Tibial artery (tissue), 4 donors: Measurements from ENCODE around the gene PRKG1.
A peak's percentile ranks its signal among the peaks of the same experiment; 100 is the strongest.

Source experiments
- DNase-seq, 2 donors: peaks; one replicate each; pipeline ENCODE4 v3.0.0-alpha.2; 2019
- H3K27ac ChIP-seq, 2 donors: fragments of 200-600 bp; sonication (generic) in 1 of 2; 1 replicate in 1 of 2; 2 replicates in 1 of 2; pipeline ENCODE4 v1.5.1; 2018 to 2019; ENCODE audit warnings: mild to moderate bottlenecking in 1 of 2
- H3K27me3 ChIP-seq, 2 donors: fragments of 200-600 bp; sonication (generic) in 1 of 2; one replicate each; pipeline versions ENCODE4 v1.5.1 to v1.6.0; 2016 to 2019
- H3K36me3 ChIP-seq, 3 donors: fragments of 200-600 bp; sonication (generic) in 2 of 3; one replicate each; pipeline ENCODE4 v1.5.1; 2016 to 2019; ENCODE audit warnings: mild to moderate bottlenecking in 2 of 3
- H3K4me1 ChIP-seq, 4 donors: fragments of 200-600 bp; sonication (generic) in 2 of 4; 1 replicate in 3 of 4; 2 replicates in 1 of 4; pipeline ENCODE4 v1.5.1; 2016 to 2019
- H3K4me3 ChIP-seq, 2 donors: fragments of 200-600 bp; sonication (generic) in 1 of 2; 1 replicate in 1 of 2; 2 replicates in 1 of 2; pipeline ENCODE4 v1.5.1; 2018 to 2019; ENCODE audit warnings: mild to moderate bottlenecking in 2 of 2
- H3K9me3 ChIP-seq, 3 donors: fragments of 200-600 bp; sonication (generic) in 1 of 3; one replicate each; pipeline ENCODE4 v1.5.1; 2016 to 2019
- CTCF ChIP-seq, 2 experiments: fragments of 200-600 bp in 1 of 2; fragments of 450-650 bp in 1 of 2; IDR thresholded peaks; one replicate each; pipeline ENCODE4 v1.5.1; 2017 to 2019; ENCODE audit warnings: antibody characterized with exemption in 2 of 2, mild to moderate bottlenecking in 1 of 2, moderate library complexity in 1 of 2
- intact Hi-C: fragments of 100-400 bp; cut with DNase I; formaldehyde crosslinking; loops from one replicate; pipeline ENCODE4 v1.15.0; 2023; ENCODE audit warnings: low total_unique reads

PRKG1 gene

GRCh38 chr10:51300617-51301304 is 226.5 kb downstream of the PRKG1 start:
- H3K27ac ChIP-seq, result peak overlapping the region; percentile 73 to 75
- TF ChIP-seq CTCF (IDR thresholded peaks at IDR 0.05), result no peak
- intact Hi-C loops, result no loop called here

DNA sequence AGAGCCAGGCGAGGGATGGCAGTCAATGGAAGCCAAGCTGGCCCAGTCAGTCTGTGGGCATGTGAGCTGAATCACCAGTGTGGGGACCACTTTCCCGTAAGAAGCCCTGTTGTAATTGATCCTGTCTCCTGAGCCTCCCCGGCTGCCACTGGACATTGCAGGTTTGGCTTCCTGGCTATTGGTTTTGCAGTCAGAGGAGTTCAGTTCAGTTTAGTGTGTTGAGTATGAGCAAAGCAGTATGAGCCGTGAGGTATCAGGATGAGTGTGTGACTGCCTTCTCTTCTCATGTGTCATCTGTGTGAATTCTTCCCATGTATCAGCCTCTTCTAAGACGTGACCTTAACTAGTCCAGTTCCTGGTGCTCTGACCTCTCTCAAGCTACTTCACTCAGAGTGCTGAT is 227.4 kb downstream of the PRKG1 start:
- H3K4me3 ChIP-seq, result no peak overlapping the region
- H3K36me3 ChIP-seq, result no peaks in the 10 kb centered on the region
- peaks cover 0 to 86% (median 35%) of the 10 kb centered on the region in 4 donors for H3K4me1 ChIP-seq
- no peaks in the 10 kb centered on the region for H3K9me3 ChIP-seq
- H3K27ac ChIP-seq, result peak overlapping the region; percentile 73 to 75
- intact Hi-C loops, result no loop called here
- peak in 1 of 2 donors; percentile 23 for DNase-seq
- no peaks in the 10 kb centered on the region for H3K27me3 ChIP-seq
- TF ChIP-seq CTCF (IDR thresholded peaks at IDR 0.05), result no peak

More at GRCh38 chr10:51300617-51301304, 226.5 kb downstream of the PRKG1 start:
- DNase-seq, result no peak
- Histone ChIP-seq H3K4me1 (peaks cover 0 to 86% (median 36%) of the 10 kb centered on the region in 4 donors), H3K9me3 (no peaks in the 10 kb centered on the region), H3K4me3 (no peak overlapping the region), H3K27me3 (no peaks in the 10 kb centered on the region), H3K36me3 (no peaks in the 10 kb centered on the region)

GRCh38 chr10:51302316-51302715 is 228.0 kb downstream of the PRKG1 start:
- Histone ChIP-seq H3K4me1 (peaks cover 0 to 86% (median 30%) of the 10 kb centered on the region in 4 donors), H3K27ac (peak overlapping the region; percentile 73 to 75), H3K9me3 (no peaks in the 10 kb centered on the region), H3K27me3 (no peaks in the 10 kb centered on the region), H3K4me3 (no peak overlapping the region), H3K36me3 (no peaks in the 10 kb centered on the region)
- TF ChIP-seq CTCF (IDR thresholded peaks at IDR 0.05), result no peak
- intact Hi-C loops, result no loop called here
- no peak for DNase-seq

DNA sequence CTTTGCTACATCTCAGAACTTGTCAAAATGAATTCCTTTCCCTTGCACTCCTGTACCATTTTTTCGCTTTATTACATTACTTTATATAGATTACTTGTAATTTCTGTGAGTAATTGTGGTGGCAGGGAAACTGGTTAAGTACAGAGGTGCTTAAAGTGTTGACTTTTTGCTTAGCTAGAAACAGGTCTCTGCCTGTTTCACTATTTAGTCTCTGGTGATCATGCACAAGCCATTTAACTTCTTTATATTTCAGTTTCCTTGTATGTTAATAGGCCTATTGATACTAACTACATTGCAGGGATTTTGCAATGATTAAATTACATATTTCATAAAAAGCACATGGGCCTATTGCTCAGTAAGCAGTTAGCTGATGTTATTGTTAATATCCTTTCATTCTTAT is 233.8 kb downstream of the PRKG1 start:
- no peak for DNase-seq
- no peaks in the 10 kb centered on the region for H3K9me3 ChIP-seq
- H3K4me3 ChIP-seq, result no peak overlapping the region
- intact Hi-C loops, result no loop called here
- peaks cover 0 to 89% (median 15%) of the 10 kb centered on the region in 4 donors for H3K4me1 ChIP-seq
- no peaks in the 10 kb centered on the region for H3K36me3 ChIP-seq
- no peaks in the 10 kb centered on the region for H3K27me3 ChIP-seq
- TF ChIP-seq CTCF (IDR thresholded peaks at IDR 0.05), result no peak
- peak overlapping the region; percentile 39 to 47 for H3K27ac ChIP-seq

- H3K9me3 ChIP-seq, result no peaks in the 10 kb centered on the region
- DNase-seq, result no peak
- H3K27ac ChIP-seq, result no peak overlapping the region
- TF ChIP-seq CTCF (IDR thresholded peaks at IDR 0.05), result no peak
- intact Hi-C loops, result no loop called here
- H3K27me3 ChIP-seq, result no peaks in the 10 kb centered on the region
- H3K4me3 ChIP-seq, result no peak overlapping the region
- H3K4me1 ChIP-seq, result peaks cover 0 to 92% (median 26%) of the 10 kb centered on the region in 4 donors
- no peaks in the 10 kb centered on the region for H3K36me3 ChIP-seq
Observed at GRCh38 chr10:51311228-51311627, 236.9 kb downstream of the PRKG1 start.
